ENCODE data around the gene SYNDIG1L. TPM values are rescaled to one million over a fixed set of nuclear protein-coding genes. Genes with fewer than 3 reads are reported as not detected.

Gene SYNDIG1L
- total and polyA plus RNA-seq, 9 of the 15 experiments (the other 6 are each of a cell fraction or from before 2014, with no cell fraction given), result not detected

DNA sequence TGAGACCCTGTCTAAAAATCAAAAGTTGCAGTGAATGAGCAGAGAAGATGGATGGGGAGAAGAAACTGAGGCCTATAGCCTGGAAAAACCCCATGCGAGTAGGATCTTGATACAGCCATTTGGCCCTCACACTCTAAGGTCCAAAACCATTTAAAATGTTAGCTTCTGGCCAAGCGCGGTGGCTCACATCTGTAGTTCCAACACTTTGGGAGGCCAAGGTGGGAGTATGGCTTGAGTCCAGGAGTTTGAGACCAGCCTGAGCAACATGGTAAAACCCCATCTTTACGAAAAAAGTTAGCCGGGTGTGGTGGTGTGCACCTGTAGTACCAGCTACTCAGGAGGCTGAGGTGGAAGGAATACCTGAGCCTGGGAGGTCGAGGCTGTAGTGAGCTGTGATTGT lies 58.0 kb downstream of the SYNDIG1L start:
- Histone ChIP-seq H3K9me1 (ENCODE audit: control insufficient read depth, insufficient read depth, low read length) (no peaks in the 10 kb centered on the region), H3K9me3 (replicated peaks; ENCODE audit: control insufficient read depth, insufficient read depth, low read depth, low read length) (no peaks in the 10 kb centered on the region), H3K4me2 (ENCODE audit: insufficient read depth, low read length) (no peak overlapping the region), H3K79me2 (ENCODE audit: control insufficient read depth, insufficient read depth, low read length) (no peaks in the 10 kb centered on the region), H3K36me3 (ENCODE audit: control insufficient read depth, insufficient read depth, low read length) (no peaks in the 10 kb centered on the region), H3K27ac (ENCODE audit: extremely low read depth, low read depth, low read length) (no peak overlapping the region), H3K9ac (ENCODE audit: insufficient read depth in 1 of 2, low read depth in 2 of 2, low read length in 2 of 2) (no peak overlapping the region), H3K4me1 (replicated peaks in 1 of 2; ENCODE audit: control insufficient read depth in 2 of 2, insufficient read depth in 2 of 2, low read length in 2 of 2) (no peaks in the 10 kb centered on the region), H3K4me3 (no peak overlapping the region), H4K20me1 (replicated peaks; ENCODE audit: control insufficient read depth, insufficient read depth, low read length) (0 out of 2 replicates have a peak, but pooled peaks cover 4% of the 10 kb centered on the region), H3K27me3 (ENCODE audit: control insufficient read depth in 2 of 2, insufficient read depth in 2 of 2, low read length in 2 of 2) (peaks cover 12 to 44% of the 10 kb centered on the region in 2 experiments), H2AFZ (ENCODE audit: low read depth, low read length) (no peak overlapping the region)
- DNase-seq (ENCODE audit: extremely low read depth in 1 of 4, low spot score in 3 of 4) (no peak), FAIRE-seq (no peak), ATAC-seq (no peak)
- BruUV-seq (replicated peaks), result no TSS peak
- ChIA-PET POLR2A (no interaction called here), CTCF (ENCODE audit: low intra/inter-chr PET ratio) (no interaction called here)
- 12% methylated on average over 6 of the region's 6 CpGs for WGBS (ENCODE audit: insufficient coverage, low coverage, missing lambda C conversion rate)
- TF ChIP-seq NEUROD1 (IDR thresholded peaks at IDR 0.05; ENCODE audit: borderline replicate concordance, low read depth, low read length, partially characterized antibody) (no peak), POU5F1 (IDR thresholded peaks at IDR 0.05; ENCODE audit: borderline replicate concordance, low read depth, low read length, partially characterized antibody) (no peak), KDM4B (IDR thresholded peaks at IDR 0.05; ENCODE audit: borderline replicate concordance in 2 of 2, low read depth in 1 of 2) (no peak), ZNF507 (tag; conservative IDR thresholded peaks at IDR 0.05) (no peak), CBX5 (IDR thresholded peaks at IDR 0.05; ENCODE audit: borderline replicate concordance, low read depth) (no peak), RUNX1 (IDR thresholded peaks at IDR 0.05; ENCODE audit: low read depth) (no peak)
- TF ChIP-seq, protein P1, sequence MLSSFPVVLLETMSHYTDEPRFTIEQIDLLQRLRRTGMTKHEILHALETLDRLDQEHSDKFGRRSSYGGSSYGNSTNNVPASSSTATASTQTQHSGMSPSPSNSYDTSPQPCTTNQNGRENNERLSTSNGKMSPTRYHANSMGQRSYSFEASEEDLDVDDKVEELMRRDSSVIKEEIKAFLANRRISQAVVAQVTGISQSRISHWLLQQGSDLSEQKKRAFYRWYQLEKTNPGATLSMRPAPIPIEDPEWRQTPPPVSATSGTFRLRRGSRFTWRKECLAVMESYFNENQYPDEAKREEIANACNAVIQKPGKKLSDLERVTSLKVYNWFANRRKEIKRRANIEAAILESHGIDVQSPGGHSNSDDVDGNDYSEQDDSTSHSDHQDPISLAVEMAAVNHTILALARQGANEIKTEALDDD (IDR thresholded peaks at IDR 0.05), result no peak
- TF ChIP-seq, protein P2, sequence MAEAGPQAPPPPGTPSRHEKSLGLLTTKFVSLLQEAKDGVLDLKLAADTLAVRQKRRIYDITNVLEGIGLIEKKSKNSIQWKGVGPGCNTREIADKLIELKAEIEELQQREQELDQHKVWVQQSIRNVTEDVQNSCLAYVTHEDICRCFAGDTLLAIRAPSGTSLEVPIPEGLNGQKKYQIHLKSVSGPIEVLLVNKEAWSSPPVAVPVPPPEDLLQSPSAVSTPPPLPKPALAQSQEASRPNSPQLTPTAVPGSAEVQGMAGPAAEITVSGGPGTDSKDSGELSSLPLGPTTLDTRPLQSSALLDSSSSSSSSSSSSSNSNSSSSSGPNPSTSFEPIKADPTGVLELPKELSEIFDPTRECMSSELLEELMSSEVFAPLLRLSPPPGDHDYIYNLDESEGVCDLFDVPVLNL (CRISPR knock-in tag; IDR thresholded peaks at IDR 0.05; ENCODE audit: low read depth), result no peak
- in situ Hi-C loops (cut with MboI) (loop anchor here (10.0 kb wide), 1 partner anchor 107 kb away; no protein-coding TSS in a partner anchor), intact Hi-C loops (cut with micrococcal nuclease) (no loop called here)

All from K562 (cell line).